Bladder microvascular endothelial cell (primary cell): ENCODE measurements around the gene FHL5. TPM values are rescaled to one million over a fixed set of nuclear protein-coding genes. Genes with fewer than 3 reads are reported as not detected.

ENCODE experiments used
- total RNA-seq: library from RNA; depleted of rRNA; stranded (reverse); fragments of >200 nt; gene quantifications from 2 replicates; pipeline ENCODE4 v1.2.3, GENCODE V29; 2014

FHL5 gene
- 0.32 TPM in 1 of 2 replicates, not detected in the other for total RNA-seq

DNA sequence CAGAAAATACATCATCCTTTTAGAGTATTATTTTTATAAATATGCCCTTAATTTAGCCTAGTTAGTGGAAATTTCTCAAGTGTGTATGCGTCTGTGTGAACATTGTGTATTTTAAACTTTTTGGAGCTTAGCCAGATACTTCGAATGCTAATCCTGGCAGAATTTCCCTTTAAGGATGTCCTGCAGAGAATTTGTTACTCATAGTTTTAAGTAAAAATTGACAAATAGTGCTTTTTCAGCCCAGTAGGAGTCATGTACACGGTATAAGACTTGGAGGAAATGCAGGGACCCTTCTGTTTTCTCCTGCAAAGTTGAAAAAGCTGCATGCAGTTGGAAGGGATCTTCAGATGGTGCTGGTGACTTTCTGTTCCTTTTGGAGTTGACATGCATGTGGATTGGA lies at the start of gene FHL5:
FHL5 (plus strand) TSS at position 243 of the 400 bp plus-strand sequence. CDS start 40,486 bp downstream, outside the sequence.

DNA sequence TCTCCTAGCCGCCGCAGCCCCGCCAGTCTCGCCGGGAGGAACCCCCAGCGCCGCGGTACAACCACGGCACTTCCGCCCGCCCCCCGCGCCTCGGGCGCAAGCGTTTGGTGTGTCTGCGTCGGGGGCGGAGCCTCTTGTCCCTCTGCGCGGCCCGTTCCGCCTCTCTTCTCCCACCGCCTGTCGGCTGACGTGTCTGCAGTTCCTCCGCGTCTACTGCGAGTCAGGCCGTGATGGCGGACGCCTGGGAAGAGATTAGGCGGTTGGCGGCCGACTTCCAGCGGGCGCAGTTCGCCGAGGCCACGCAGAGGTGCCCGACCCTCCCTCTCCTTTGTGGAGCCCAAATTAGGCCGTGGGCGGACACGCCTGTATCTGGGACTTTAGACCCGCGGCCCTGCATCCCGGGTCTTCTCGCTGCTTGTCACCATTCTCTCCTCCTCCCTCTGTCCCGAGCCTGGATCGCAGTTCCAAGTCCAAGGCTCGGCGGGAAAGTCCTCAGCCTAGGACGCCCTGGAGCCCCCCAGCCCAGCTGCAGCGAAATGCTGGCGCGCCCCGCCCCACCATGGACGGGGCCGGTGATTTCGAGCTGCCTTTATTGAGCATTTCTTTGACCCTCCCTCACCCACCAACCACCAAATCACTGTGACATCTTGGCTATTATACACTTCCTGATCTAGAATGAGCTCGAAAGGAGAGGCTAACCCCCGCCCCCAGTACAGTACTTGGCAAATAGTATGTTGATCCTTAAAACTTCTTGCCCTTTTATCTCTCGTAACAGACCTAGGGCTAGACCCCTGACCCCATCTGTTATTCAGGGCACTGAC lies 41.1 kb upstream of the FHL5 start, which contains the start of gene UFL1:
UFL1 (plus strand) TSS at position 163 of the 821 bp plus-strand sequence; CDS start at position 231, 68 bp downstream.

Other genes with a start within 250 kb of the FHL5 start
- gene UFL1, start 41.3 kb upstream of the FHL5 start, total RNA-seq, result 13.9 and 20.1 TPM in 2 replicates